ENCODE measurements around the gene ECI1.

The ECI1 gene

GRCh38 chr16:2191446-2191706 lies 60.0 kb downstream of the ECI1 start:
- DNase-seq: no peak

DNA sequence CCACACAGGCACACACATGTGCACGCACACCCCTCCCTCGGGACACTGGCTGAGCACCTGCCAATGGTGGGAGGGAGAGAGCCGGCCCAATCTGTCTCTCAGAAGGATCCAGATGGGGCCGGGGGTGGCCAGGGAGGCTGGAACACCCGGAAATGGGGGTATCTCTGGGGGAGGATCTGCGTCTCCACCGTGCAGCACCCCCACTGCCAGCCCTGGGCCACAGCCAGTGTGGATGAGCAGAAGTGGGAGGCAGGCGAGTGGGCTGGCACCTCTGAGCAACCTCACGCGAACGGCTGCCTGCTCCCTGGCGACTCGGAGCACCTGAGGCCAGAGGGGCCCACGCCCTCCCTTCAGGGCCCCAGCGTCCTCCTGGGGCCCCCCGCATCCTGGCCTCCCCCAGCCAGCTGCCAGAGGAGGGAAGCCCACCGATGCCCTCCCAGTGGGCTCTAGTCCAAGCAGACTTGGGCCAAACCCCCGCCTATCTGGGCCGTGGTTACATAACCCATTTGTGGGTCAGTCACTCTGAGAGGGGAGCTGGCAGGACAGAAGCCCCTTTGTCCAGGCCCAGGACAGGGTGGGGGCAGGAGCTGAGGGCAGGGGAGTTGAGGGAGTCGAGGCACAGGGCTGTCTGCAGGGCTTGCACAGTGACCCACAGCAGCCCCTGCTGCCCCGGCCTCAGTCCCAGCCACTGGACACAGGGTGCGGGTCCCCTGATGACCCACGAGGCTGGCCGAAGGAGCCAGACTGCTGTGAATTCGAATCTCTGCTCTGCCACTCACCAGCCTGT lies 60.5 kb downstream of the ECI1 start:
- DNase-seq: no peak

GRCh38 chr16:2190002-2190658 lies 61.3 kb downstream of the ECI1 start:
- DNase-seq: no peak
